HG03571 (cell line): ENCODE data around the gene ADH1A.
"Not testable (repeated sequence)": the region's sequence is repeated elsewhere in the genome, so short reads cannot be mapped to it uniquely, and the experiment has no call there.

ENCODE experiments used
- ATAC-seq: cut with Tn5 transposase; IDR thresholded peaks from one replicate; pipeline ENCODE4 v1.9.1; 2021; ENCODE audit not compliant: unreplicated experiment

ADH1A gene

GRCh38 chr4:99282731-99283130, 8.1 kb downstream of the ADH1A start:
- no peak for ATAC-seq

DNA sequence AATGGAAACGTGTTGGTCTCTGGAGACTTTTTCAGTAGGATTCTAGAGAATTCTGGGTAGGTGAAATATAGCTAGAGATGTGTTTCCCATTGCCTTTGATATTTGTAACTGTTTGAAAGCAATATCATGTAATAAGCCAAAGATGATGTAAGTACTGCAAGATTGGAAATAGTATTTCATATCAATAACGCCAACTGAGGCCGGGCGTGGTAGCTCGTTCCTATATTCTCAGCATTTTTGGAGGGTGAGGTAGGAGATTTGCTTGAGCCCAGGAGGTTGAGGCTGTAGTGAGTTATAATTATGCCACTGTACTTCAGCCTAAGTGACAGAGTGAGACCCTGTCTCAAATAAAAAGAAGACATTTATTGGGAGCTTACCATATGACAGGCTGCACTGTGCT, 9.5 kb downstream of the ADH1A start:
- no peak for ATAC-seq

GRCh38 chr4:99276417-99276816, 14.4 kb downstream of the ADH1A start:
- ATAC-seq = no peak

- no peak for ATAC-seq
Measured at GRCh38 chr4:99275885-99276284, 14.9 kb downstream of the ADH1A start.

- ATAC-seq = no peak
Measured at GRCh38 chr4:99275050-99275449, 15.7 kb downstream of the ADH1A start.

- no peak for ATAC-seq
Measured at GRCh38 chr4:99273704-99274103, 17.1 kb downstream of the ADH1A start.

DNA sequence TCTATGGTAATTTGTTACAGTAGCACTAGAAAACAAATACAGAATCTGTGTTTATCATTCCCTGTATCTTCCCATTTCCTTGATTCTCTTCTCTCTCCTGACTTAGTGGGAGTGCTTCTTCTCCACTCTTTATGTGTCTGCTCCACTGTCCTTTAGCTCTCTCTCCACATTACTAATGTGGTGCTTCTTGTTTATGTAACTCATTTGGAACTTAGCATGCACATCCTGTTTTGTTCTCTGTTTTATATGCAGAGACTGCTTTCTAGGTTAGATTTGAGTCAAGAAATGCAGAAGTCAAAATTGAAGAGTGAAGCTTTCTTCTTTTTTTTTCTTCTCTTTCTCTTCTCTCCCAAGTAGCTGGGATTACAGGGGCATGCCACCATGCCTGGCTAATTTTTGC, 25.9 kb downstream of the ADH1A start:
- ATAC-seq = no peak

DNA sequence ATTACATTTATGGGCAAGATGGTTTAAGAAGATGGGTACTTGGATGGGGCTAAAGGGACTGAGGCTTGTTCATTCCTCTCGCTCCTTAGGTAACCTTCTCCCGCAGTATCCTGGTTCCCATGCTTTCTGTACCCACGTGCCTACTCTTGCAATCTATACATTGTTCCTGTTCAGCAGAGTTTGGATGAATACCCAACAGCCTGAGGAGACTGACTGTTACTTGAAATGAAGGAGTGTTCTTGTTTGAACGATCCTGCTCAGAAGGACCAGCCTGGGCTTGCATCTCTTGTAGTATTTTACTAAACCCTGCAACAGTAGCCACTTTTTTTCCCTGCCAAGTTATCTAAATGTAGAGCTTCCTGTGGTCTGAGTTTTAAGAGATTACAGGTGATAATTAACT, 38.0 kb downstream of the ADH1A start:
- ATAC-seq = no peak

DNA sequence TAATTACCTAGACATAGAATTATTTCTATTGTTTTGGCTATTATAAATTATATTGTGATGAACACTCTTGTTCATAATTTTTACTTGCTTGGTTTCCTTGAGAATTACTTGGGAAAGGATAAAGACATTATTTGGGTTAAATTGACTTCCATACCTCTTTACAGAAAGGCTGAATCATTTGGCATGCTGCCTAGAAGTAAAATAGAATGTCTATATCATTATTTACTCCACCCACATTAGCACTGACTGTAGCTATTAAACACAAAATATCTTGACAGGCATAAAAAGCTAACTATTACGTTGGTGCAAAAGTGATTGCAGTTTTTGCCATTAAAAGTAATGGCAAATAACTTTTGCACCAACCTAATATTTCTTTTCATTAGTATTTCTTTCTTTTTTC, 42.1 kb downstream of the ADH1A start:
- no peak for ATAC-seq

GRCh38 chr4:99235955-99236354, 54.8 kb downstream of the ADH1A start:
- ATAC-seq = no peak

DNA sequence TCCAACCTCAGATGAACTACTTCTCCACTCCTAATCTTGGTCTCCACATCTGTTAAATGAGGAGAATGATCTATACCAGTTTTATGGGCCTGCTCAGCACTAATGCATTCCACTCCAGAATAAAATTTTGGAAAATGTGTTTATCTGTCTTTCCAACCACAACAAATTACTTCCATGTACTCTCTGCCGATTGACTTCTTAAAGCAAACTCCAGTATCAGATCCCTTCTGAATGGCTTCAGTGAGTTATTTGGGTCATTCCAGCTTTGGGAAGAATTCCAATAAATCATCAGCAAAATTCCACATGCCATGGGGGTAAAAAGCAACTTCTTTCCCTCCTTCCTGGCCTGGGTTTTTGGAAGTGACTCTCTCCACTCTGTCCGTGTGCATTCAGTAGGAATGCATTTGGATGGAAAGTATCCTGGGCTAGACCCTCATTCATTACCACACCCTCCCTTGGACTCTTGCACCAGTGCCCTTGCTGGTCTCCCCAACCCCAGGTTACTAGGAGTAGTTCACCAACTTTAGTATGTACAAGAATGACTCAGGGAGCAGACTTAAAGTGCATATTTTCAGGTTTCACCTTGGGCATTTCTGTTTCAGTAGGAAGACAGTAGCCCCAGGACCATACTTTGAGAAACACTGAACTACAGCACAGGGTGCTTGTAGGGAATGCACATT, 56.3 kb downstream of the ADH1A start:
- ATAC-seq = no peak

DNA sequence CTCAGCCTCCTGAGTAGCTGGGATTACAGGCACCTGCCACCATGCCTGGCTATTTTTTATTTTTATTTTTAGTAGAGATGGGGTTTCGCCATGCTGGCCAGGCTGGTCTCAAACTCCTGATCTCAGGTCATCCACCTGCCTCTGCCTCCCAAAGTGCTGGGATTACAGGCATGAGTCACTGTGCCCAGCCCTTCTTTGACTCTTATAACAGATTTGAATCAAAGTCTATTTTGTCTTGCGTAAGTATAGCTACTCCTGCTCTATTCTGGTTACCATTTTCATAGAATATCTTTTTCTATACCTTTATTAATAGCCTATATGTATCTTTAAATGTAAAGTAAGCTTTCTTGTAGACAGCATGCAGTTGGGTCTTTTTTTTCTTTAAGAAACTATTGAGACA, 57.4 kb downstream of the ADH1A start:
- not testable (repeated sequence) for ATAC-seq

DNA sequence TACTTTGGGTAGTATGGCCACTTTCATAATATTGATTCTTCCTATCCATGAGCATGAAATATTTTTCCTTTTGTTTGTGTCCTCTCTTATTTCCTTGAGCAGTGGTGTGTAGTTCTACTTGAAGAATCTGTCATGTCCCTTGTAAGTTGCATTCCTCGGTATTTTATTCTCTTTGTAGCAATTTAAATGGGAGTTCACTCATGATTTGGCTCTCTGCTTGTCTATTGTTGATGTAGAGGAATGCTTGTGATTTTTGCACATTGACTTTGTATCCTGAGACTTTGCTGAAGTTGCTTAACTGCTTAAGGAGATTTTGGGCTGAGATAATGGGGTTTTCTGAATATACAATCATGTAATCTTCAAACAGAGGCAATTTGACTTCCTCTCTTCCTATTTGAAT, 62.1 kb downstream of the ADH1A start:
- ATAC-seq = not testable (repeated sequence)

DNA sequence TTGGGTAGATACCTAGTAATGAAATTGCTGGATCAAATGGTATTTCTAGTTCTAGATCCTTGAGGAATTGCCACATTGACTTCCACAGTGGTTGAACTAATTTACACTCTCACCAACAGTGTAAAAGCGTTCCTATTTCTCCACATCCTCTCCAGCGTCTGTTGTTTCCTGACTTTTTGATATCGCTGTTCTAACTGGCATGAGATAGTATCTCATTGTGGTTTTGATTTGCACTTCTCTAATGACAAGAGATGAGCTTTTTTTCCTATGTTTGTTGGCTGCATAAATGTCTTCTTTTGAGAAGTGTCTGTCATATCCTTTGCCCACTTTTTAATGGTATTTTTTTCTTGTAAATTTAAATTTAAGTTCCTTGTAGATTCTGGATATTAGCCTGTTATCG, 63.1 kb downstream of the ADH1A start:
- ATAC-seq = not testable (repeated sequence)
